Measurements from ENCODE around the gene MYMK. TPM values are rescaled to one million over a fixed set of nuclear protein-coding genes. Genes with fewer than 3 reads are reported as not detected.
A peak's percentile ranks its signal among the peaks of the same experiment; 100 is the strongest.

Gene MYMK
- total RNA-seq, 1 experiment from 2014 or later = not detected

- intact Hi-C loops (cut with micrococcal nuclease; ENCODE audit: unreplicated experiment) = loop anchor here (5.0 kb wide), 1 partner anchor 300 kb away; no protein-coding TSS in a partner anchor
- H3K27me3 Mint-ChIP-seq (ENCODE audit: unreplicated experiment) = peaks cover 18% of the 10 kb centered on the region
- no peak overlapping the region for H3K4me3 Mint-ChIP-seq (ENCODE audit: low read depth, unreplicated experiment)
- H3K9me3 Mint-ChIP-seq (ENCODE audit: low read depth, unreplicated experiment) = no peaks in the 10 kb centered on the region
- TF ChIP-seq CTCF (IDR thresholded peaks at IDR 0.05; ENCODE audit: unreplicated experiment) = no peak
- CTCF ChIA-PET = interaction anchor here (1.8 kb wide), 1 partner anchor 8 kb away, joined by 4 read pairs; no protein-coding TSS in a partner anchor
- H3K27ac Mint-ChIP-seq (ENCODE audit: unreplicated experiment) = no peak overlapping the region
- DNase-seq = no peak
- H3K4me1 Mint-ChIP-seq (ENCODE audit: low read depth, unreplicated experiment) = no peaks in the 10 kb centered on the region
- no peaks in the 10 kb centered on the region for H3K36me3 Mint-ChIP-seq (ENCODE audit: insufficient read depth, unreplicated experiment)
- BruUV-seq (replicated peaks) = no TSS peak
Observed at GRCh38 chr9:133487331-133487725, 37.4 kb downstream of the MYMK start.

- peaks cover 18% of the 10 kb centered on the region for H3K27me3 Mint-ChIP-seq (ENCODE audit: unreplicated experiment)
- H3K9me3 Mint-ChIP-seq (ENCODE audit: low read depth, unreplicated experiment) = no peaks in the 10 kb centered on the region
- no peak for TF ChIP-seq CTCF (IDR thresholded peaks at IDR 0.05; ENCODE audit: unreplicated experiment)
- CTCF ChIA-PET = interaction anchor here (0.6 to 1.8 kb wide), 3 partner anchors 10 to 297 kb away, joined by 3 to 4 read pairs (median 4); no protein-coding TSS in a partner anchor
- intact Hi-C loops (cut with micrococcal nuclease; ENCODE audit: unreplicated experiment) = loop anchor here (5.0 kb wide), 1 partner anchor 298 kb away; no protein-coding TSS in a partner anchor
- no peak overlapping the region for H3K27ac Mint-ChIP-seq (ENCODE audit: unreplicated experiment)
- no peak for DNase-seq
- BruUV-seq (replicated peaks) = no TSS peak
- H3K36me3 Mint-ChIP-seq (ENCODE audit: insufficient read depth, unreplicated experiment) = no peaks in the 10 kb centered on the region
- no peak overlapping the region for H3K4me3 Mint-ChIP-seq (ENCODE audit: low read depth, unreplicated experiment)
- H3K4me1 Mint-ChIP-seq (ENCODE audit: low read depth, unreplicated experiment) = no peaks in the 10 kb centered on the region
Observed at GRCh38 chr9:133485531-133486260, 39.1 kb downstream of the MYMK start.

GRCh38 chr9:133484671-133485437 is 39.9 kb downstream of the MYMK start:
- Mint-ChIP-seq H3K27ac (ENCODE audit: unreplicated experiment) (no peak overlapping the region), H3K36me3 (ENCODE audit: insufficient read depth, unreplicated experiment) (no peaks in the 10 kb centered on the region), H3K4me3 (ENCODE audit: low read depth, unreplicated experiment) (no peak overlapping the region), H3K9me3 (ENCODE audit: low read depth, unreplicated experiment) (no peaks in the 10 kb centered on the region), H3K27me3 (ENCODE audit: unreplicated experiment) (peaks cover 11% of the 10 kb centered on the region), H3K4me1 (ENCODE audit: low read depth, unreplicated experiment) (no peaks in the 10 kb centered on the region)
- TF ChIP-seq CTCF (IDR thresholded peaks at IDR 0.05; ENCODE audit: unreplicated experiment) = no peak
- CTCF ChIA-PET = interaction anchor here (0.5 to 0.6 kb wide), 2 partner anchors 25 to 36 kb away, joined by 3 to 4 read pairs; partner anchors contain the start of gene CACFD1
- no TSS peak for BruUV-seq (replicated peaks)
- peak; percentile 73 for DNase-seq
- intact Hi-C loops (cut with micrococcal nuclease; ENCODE audit: unreplicated experiment) = loop anchor here (5.0 kb wide), 1 partner anchor 298 kb away; no protein-coding TSS in a partner anchor

- TF ChIP-seq CTCF (IDR thresholded peaks at IDR 0.05; ENCODE audit: unreplicated experiment) = no peak
- no TSS peak for BruUV-seq (replicated peaks)
- intact Hi-C loops (cut with micrococcal nuclease; ENCODE audit: unreplicated experiment) = no loop called here
- no peaks in the 10 kb centered on the region for H3K4me1 Mint-ChIP-seq (ENCODE audit: low read depth, unreplicated experiment)
- no peak overlapping the region for H3K27ac Mint-ChIP-seq (ENCODE audit: unreplicated experiment)
- H3K27me3 Mint-ChIP-seq (ENCODE audit: unreplicated experiment) = no peaks in the 10 kb centered on the region
- CTCF ChIA-PET = no interaction called here
- peaks cover 3% of the 10 kb centered on the region for H3K36me3 Mint-ChIP-seq (ENCODE audit: insufficient read depth, unreplicated experiment)
- H3K4me3 Mint-ChIP-seq (ENCODE audit: low read depth, unreplicated experiment) = no peak overlapping the region
- H3K9me3 Mint-ChIP-seq (ENCODE audit: low read depth, unreplicated experiment) = no peaks in the 10 kb centered on the region
- DNase-seq = no peak
Observed at GRCh38 chr9:133483611-133484010, 41.1 kb downstream of the MYMK start.

All from Calu3 (cell line).